ENCODE measurements around the gene LPO.

DNA sequence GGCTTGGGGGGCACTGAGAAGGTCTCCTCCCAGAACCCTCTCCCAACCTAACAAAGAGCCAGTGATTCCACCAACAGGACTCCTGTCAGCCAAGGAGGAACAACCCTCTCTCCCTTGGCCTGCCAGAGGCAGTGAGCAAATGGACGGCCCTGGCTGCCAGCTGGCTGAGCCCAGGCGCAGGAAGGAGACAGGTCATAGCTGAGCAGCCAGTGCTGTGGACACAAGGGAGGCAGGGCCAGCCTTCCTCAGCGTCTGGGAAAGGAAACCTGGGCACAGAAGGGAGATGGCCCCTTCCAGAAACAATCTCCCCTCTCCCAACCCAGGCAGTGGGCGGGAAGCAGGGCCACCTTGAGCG lies 40.3 kb downstream of the LPO start:
- TF ChIP-seq CTCF (conservative IDR thresholded peaks at IDR 0.05 in 1 of 2, IDR thresholded peaks at IDR 0.05 in 1 of 2; ENCODE audit: low read depth in 1 of 2, low read length in 2 of 2) (no peak), EZH2 (IDR thresholded peaks at IDR 0.05; ENCODE audit: low read length, missing control alignments) (no peak)
